ENCODE results near the gene MCF2L. TPM values are rescaled to one million over a fixed set of nuclear protein-coding genes. Genes with fewer than 3 reads are reported as not detected.

The MCF2L gene
- total RNA-seq, 1 donor from 2014 or later, result 64.1 TPM

GRCh38 chr13:112974125-112974524 is 5.1 kb downstream of the MCF2L start:
- DNase-seq (ENCODE audit: low spot score) (no peak), ATAC-seq (no peak)
- intact Hi-C loops (cut with DNase I), result no loop called here

GRCh38 chr13:112974671-112975070 is 5.7 kb downstream of the MCF2L start:
- DNase-seq (ENCODE audit: low spot score) (no peak), ATAC-seq (no peak)
- intact Hi-C loops (cut with DNase I), result no loop called here

- intact Hi-C loops (cut with DNase I), result no loop called here
- DNase-seq (ENCODE audit: low spot score), result no peak
- ATAC-seq, result no peak
These were observed 6.5 kb downstream of the MCF2L start for GRCh38 chr13:112975401-112975939.

DNA sequence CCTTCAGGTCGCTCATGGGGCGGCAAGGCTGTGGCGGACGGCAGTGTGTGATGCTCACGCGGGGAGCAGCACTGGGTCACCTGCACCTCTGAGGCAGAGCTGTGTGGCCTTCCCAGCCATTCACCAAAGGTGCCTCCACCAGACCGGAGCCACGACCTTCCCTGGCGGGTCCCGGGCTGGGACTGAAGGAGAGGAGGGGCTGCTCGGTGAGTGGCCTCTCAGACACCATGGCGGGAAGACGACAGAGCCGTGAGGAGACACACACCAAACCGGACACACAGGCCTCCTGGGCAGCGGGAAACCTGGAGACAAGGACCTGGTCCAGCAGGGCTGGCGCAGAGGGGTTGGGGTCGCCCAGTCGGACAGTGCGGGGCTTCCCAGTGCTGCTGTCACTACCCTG is 7.5 kb downstream of the MCF2L start:
- no peak for ATAC-seq
- DNase-seq (ENCODE audit: low spot score), result no peak
- intact Hi-C loops (cut with DNase I), result no loop called here

- no peak for ATAC-seq
- DNase-seq (ENCODE audit: low spot score), result no peak
- intact Hi-C loops (cut with DNase I), result no loop called here
These were observed 8.1 kb downstream of the MCF2L start for GRCh38 chr13:112977091-112977490.

DNA sequence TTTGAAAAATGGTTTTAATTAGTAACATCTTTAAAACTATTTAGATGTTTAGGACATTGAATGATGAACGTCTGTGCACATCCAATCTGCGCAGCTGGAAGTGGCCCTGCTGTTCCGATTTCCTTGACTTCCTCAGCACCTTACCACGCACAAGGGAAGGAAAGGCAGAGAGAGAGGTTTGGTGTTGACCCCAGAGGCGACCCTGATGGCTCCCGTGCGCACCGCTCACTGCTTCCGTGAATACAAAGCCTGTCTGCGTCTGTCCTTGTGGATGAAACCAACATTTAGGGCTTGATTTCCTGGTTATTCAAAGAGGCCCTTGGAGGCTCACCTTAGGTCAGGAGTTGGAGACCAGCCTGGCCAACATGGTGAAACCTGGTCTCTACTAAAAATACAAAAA is 8.5 kb downstream of the MCF2L start:
- intact Hi-C loops (cut with DNase I), result no loop called here
- ATAC-seq, result no peak
- DNase-seq (ENCODE audit: low spot score), result no peak

DNA sequence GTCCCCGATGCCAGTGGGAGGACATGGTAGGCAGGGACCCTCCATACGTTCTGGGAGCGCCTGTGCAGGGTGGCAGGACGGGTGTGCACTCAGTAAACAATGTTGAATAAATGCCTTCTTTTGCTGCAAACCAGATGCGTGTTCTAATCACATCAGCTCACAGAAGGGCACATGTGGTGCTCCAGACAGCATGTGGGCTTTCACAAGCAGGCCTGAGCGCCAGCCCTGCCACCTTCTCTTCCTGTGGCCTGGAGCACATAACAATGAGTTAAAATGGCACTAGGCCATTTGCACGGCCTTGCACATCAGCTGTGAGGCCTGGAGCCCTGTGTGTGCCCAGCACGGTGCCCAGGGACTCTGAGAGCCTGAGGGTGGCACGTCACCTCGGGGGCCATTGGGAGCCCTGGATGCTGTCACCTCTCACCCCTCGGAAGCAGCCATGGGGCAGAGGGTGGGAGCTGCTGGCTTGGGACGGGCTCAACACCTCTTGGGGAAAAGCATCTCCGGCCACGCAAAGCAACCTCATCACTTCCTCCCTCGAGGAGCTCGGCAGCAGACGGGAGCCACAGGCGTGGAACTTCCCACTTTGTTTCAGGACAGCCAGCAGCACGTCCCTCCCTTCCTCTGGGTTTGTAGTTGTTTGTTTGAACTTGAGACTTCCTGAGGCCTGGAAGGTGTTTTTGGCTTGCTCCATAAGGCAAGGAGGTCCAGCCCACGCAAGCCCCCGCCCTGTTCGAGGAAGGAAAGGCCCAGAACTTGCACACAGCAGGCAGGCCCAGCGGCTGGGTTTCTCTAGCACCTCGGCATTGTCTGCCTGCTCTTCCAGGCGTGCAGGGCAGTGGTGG is 9.8 kb downstream of the MCF2L start:
- no peak for DNase-seq (ENCODE audit: low spot score)
- ATAC-seq, result peak; percentile 42
- intact Hi-C loops (cut with DNase I), result no loop called here

DNA sequence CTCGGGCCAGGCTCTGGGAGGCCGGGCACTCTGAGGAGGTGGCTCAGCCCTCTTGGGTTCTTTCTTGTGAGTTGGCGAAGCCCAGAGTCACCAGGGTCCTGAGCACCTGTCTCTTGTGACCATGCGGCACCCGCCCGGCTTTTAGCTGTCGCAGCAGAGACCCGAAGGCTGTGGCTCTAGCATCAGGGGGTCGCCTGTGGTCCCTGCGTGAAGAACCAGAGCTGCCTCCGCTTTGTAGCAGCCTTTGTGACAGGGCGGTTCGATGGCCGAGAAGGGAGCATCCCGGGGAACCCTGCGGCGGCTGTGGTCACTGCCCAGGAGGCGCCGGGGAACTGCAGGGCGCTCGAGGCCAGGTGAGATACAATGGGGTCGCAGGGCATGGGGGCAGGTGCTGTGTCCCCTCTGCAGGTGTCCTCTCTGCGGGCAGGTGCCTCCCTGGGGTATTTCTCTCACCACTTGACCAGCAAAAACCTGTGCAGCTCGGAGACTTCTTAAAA is 10.4 kb downstream of the MCF2L start:
- no peak for ATAC-seq

DNA sequence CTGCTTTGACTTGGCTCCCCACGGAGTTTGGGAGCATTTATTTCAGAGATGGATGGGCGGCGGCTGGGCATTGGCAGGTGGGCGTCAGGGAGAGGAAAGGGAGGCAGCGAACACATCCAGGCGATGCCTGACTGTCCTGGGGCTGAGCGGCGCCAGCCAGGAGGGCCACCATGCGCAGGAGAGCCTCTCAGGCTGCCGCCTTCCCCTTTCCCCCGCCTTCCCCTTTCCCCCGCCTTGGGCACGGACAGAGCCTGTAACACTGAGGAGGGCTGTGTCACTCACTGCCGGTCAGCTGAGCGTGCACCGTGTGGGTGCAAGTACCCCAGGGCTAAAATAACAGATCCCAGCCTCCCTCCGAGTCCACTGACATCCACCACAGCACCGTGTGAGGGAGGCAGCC is 11.4 kb downstream of the MCF2L start:
- intact Hi-C loops (cut with DNase I), result no loop called here
- ATAC-seq, result no peak
- no peak for DNase-seq (ENCODE audit: low spot score)

More for the DNA sequence above, 10.4 kb downstream of the MCF2L start:
- DNase-seq (ENCODE audit: low spot score), result no peak
- intact Hi-C loops (cut with DNase I), result no loop called here

DNA sequence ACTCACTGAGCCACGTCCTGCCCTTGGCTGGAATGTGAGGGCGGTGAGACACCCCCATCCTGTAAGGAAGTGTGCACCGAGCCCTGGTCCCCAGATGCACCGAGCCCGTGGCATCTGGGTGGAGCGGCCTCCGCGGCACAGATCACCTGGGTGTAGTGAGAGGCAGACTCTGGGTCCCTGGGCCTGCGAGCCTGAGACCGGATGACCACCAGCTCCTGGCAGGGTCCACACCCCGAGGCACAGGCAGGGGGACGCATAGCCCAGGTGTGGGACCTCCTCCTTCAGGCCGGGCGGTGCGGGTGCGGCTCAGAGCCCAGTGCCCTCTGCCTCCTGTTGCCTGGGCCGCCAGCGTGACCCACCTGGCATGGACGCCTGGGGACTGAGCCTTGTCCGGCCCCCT is 12.4 kb downstream of the MCF2L start:
- no peak for DNase-seq (ENCODE audit: low spot score)
- ATAC-seq, result no peak
- intact Hi-C loops (cut with DNase I), result no loop called here

DNA sequence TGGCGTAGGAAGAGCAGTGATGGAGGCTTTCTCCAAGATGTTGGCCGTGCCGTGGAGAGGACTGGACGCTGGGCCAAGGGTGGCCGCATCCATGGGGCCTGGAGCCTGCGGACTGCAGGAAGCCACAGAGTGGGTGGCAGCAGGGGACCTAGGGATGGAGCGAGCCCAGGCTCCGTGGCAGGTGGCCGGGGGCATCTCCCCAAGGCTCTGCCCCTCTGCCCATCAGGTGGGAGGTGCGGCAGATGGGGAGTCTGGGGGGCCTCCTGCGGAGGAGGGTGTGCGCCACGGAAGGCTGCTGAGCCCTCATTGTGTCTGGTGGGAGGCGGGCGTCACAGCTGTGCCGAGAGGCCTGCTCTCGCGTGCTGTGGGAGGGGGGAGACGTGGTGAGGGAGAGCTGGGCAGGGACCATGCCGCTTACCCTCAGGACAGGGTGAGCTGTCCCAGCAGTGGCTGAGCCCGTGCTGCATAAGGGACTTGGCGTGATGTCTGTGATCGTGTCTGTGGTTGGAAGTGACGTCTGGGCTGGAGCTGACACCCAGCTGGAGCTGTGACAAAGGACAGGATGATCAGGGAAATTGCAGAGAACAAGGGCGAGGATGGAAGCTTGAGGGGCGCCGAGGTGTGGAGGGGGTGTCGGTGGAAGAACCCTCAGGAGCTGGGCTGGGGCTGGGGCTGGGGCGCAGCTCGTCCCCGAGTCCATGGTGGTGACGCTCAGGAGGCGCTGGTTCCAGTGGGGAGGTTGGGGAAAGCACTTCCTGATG is 13.4 kb downstream of the MCF2L start:
- ATAC-seq (no peak), DNase-seq (ENCODE audit: low spot score) (no peak)
- intact Hi-C loops (cut with DNase I), result no loop called here

GRCh38 chr13:112983042-112983305 is 14.0 kb downstream of the MCF2L start:
- intact Hi-C loops (cut with DNase I), result no loop called here
- DNase-seq (ENCODE audit: low spot score) (no peak), ATAC-seq (no peak)

- no peak for ATAC-seq
- intact Hi-C loops (cut with DNase I), result no loop called here
- DNase-seq (ENCODE audit: low spot score), result no peak
These were observed 14.6 kb downstream of the MCF2L start for GRCh38 chr13:112983428-112984196.

DNA sequence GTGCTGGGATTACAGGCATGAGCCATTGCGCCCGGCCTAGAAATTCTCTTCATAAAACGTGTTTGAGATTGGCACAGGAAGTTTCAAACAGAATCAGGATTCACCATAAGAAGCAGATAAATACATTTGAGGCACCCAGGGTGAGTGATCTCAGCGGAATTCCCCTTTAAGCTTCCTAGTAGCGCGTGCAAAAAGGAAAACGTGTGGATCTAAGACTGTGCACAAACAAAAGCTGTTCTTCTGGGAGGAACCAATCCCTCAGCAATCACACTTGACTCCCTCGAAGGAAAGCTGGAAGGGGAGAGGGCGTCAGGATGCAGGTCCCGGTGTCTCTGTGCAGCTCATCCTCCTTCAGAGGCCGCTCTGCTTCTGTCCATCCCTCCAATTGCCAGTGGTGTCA is 15.5 kb downstream of the MCF2L start:
- ATAC-seq, result no peak
- DNase-seq (ENCODE audit: low spot score), result no peak
- intact Hi-C loops (cut with DNase I), result no loop called here

- DNase-seq (ENCODE audit: low spot score) (no peak), ATAC-seq (no peak)
- intact Hi-C loops (cut with DNase I), result no loop called here
These were observed 16.2 kb downstream of the MCF2L start for GRCh38 chr13:112984954-112985802.

DNA sequence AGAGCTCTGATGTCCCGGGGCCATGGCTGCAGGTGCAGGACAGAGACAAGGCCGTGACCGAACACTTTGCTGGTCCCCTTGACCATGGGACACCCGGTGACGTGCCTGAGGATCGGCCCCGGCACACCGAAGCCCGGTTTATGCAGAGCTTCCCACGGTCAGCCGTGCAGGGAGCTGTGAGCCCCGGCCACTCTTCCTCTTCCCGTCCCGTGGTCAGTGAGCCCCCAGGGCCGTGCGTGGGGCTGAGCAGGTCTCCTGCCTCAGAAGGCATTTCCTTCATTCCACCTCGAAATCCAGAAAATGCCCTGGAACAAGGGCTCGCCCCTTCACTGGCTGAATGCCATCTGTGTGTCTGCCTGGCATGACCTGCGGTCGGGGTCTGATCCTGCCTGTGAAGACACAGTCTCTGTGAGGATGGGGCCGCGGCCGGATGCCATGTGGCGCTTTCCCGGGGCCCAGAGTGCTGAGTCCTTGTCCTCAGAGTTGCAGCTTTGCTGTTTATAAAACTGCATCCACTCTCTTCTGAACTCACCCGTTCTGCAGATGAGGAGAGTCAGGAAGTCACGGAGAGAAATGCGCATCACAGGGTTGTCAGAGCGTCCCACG is 16.9 kb downstream of the MCF2L start:
- DNase-seq (ENCODE audit: low spot score), result no peak
- ATAC-seq, result no peak
- intact Hi-C loops (cut with DNase I), result no loop called here

DNA sequence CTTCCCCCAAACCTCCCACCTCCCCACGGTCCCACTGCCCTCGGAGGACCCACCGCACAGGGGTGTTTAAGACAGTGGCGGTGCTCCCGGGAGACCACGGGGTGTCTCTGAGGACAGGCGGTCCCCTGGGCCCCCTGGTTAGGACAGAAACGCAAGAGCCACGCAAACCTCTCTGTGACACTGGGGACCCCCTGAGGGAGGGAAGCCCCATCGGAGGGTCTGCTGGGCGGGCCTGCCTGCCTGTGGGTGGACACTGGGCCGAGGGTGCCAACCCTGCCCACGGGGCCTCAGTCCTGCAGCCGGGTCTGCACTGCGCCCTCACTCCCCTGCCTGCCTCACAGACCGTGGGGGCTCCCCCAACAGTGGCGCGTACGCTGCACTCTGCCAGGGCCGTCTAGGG is 17.5 kb downstream of the MCF2L start:
- no peak for DNase-seq (ENCODE audit: low spot score)
- intact Hi-C loops (cut with DNase I), result no loop called here

GRCh38 chr13:112986946-112987681 is 18.1 kb downstream of the MCF2L start:
- ATAC-seq (no peak), DNase-seq (ENCODE audit: low spot score) (no peak)
- intact Hi-C loops (cut with DNase I), result no loop called here

More for the DNA sequence above, 17.5 kb downstream of the MCF2L start:
- ATAC-seq, result no peak
